GM21447 (cell line): ENCODE data around the gene GPR12.
"Not testable (repeated sequence)": the region's sequence is repeated elsewhere in the genome, so short reads cannot be mapped to it uniquely, and the experiment has no call there.

ENCODE experiments used
- ATAC-seq: cut with Tn5 transposase; IDR thresholded peaks from one replicate; pipeline ENCODE4 v1.9.1; 2021; ENCODE audit not compliant: unreplicated experiment

The GPR12 gene

DNA sequence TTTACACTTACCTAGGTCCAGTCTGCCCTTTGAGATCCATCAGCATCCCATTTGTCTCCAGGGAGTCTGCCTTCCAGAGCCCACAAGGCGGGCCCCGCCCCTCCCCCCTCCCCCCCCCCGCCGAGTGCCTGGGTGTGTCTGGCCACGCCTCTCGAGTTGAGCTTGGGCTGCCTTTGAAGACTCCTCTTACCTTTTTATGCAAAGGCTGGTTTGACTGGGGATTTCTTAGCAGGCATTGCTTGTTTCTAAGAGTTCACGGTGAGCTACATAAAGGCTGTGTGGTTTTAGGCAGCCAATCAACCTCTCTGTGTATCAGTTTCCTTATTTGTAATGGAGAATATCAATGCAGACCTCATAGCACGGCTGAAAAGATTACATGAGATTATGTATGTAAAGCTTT is 11.3 kb downstream of the GPR12 start:
- ATAC-seq: no peak

DNA sequence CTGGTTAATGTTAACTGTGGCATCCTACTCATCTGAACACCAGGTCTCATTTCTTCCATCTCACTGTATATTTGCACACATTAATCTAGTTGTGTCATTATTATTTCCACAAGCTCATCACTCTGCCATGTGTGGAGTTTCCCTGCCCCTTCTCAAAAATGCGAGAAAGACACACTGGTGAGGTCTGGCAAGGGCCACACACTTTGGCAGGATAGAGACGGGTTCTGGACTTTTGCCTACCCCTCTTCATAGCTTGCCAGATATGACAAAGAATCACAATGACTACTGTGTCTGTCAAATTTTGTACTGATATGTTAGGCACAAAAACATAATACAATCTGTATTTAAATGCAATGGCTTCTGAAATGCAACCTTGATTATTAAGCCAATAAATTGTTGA is 12.9 kb downstream of the GPR12 start:
- no peak for ATAC-seq

DNA sequence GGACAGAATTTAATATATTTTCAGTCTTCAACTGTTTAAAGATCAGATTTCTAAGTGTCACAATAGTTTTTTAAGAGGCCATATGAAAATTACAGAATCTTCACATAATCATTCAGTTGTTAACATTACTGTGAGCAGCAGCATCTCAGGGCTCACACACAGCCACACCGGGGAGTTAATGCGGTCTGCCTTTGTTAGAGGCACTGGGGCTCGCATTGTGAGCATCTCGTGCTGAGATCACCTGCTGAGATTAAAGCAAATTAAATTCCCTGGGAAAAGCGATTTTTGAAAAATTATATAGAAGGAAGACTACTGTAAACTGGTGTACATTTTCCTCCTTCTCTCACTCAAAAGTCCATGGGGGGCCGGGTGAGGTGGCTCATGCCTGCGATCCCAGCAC is 16.6 kb downstream of the GPR12 start:
- ATAC-seq: no peak

DNA sequence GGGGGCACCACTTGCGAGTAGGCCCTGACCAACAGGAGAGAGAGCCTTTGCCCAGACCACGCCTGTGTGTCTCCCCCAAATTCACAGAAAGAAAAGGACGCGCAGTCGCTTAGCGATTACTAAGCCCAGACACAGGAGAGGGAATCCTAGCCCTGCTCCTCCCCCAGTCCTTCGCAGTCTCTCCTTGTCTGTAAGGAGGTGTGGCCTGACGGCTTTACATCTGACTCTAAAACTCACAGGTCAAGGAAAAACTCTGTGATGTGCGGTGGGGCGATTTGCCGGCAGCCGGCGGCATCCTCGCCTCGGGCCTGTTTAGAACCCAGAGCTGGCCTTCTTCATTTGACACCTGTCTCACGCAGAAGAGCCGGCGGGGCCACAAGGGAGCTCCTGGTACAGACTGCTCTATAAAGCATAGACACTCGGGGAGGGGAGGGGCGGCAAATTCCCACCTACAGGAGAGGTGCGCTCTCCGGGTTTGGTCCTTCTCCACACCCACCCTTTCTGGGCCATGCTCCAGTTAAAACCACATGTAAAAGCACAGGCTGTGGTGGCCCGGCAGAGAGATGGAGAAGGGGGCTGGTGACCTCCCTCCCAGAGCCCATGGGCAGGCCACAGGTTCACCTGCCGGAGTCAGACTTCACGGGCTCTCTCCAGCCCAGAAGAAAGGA is 17.8 kb downstream of the GPR12 start:
- no peak for ATAC-seq

DNA sequence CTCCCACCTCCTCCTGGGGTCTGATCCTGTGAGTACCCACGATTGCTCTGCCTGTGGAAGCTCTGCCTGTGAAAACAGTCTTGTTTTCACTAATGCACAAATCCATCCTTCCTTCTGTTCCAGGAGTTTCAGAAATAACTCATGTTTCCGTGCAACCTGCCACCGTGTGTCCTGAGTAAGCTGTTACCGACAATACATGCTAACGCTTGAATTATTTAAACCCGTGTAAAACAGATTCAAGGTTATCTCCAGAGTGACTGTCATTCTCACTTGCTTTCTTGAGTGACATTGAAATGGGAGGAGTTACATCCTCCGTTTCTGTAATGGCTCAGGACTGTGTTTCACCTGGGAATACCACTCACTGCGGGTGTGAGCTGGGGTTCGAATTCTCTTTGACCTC is 24.9 kb downstream of the GPR12 start:
- no peak for ATAC-seq

DNA sequence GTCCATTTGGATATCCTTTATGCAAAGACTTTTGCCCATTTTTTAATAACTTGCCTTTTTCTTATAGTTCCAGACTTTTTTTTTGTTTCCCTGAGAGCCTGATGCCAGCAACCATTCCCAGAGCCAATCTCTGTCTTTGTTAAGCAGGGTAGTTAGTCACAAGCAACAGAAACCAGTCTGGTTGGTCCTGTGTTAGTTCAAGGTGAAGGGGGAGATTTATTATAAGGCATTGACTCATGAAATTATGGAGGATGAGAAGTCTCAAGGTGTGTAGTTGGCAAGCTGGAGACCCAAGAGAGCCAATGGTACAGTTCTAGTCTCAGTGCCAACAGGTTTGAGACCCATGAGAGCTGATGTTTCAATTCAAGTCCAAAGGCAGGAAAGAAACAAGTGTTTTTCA is 33.0 kb downstream of the GPR12 start:
- ATAC-seq: no peak

DNA sequence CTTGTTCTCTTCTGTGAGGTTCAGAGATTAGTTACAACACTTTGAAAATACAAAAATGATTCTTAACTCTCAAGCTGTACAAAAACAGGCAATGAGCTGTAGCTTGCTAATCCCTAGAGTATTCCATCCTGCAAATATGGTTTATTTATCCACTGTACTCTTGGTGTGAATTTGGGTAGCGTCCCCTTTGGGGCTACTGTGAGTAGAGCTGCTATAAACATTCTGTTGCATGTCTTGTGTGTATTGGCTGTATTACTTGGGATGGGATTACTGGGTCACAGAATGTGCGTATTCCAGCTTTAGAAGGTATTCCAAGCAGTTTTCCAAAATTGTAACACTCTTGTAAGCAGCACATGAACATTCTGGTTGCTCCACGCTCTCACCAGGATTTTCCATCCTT is 33.5 kb downstream of the GPR12 start:
- ATAC-seq: no peak

DNA sequence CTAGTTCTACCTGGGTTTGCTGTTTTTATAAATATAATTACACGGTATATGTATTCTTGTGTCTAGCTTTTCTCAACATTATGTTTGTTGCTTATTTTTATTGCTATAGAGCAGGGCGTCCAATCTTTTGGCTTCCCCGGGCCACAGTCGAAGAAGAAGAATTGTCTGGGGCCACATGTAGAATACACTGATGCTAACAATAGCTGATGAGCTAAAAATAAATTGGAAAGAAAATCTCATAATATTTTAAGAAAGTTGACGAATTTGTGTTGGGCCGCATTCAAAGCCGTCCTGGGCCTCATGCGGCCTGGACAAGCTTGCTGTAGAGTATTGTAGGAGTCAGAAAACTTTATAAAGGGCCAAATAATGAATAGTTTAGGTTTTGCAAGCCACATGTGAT is 33.9 kb downstream of the GPR12 start:
- no peak for ATAC-seq

DNA sequence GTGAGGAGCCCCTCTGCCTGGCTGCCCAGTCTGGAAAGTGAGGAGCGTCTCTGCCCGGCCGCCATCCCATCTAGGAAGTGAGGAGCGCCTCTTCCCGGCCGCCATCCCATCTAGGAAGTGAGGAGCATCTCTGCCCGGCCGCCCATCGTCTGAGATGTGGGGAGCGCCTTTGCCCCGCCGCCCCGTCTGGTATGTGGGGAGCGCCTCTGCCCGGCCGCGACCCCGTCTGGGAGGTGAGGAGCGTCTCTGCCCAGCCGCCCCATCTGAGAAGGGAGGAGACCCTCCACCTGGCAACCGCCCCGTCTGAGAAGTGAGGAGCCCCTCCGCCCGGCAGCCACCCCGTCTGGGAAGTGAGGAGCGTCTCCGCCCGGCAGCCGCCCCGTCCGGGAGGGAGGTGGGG is 37.0 kb downstream of the GPR12 start:
- not testable (repeated sequence) for ATAC-seq

DNA sequence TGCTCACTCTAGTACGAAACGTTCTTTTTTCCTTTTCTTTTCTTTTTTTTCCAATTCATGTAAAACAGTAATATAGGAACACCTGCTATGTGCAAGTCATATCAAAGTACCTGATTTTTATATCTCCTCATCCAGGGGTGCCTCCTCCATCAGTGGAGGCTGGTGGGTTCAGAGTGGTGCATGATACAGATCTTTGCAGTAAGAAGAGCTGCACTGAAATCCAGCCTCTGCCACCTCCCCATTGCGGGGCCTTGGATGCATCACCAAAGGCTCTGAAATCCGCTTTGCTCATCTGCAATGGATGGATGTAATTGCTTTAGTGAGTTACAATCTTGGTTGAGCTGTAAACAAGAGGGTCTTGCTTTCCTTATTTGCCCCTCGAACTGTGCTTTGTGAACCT is 38.3 kb downstream of the GPR12 start:
- ATAC-seq: no peak

DNA sequence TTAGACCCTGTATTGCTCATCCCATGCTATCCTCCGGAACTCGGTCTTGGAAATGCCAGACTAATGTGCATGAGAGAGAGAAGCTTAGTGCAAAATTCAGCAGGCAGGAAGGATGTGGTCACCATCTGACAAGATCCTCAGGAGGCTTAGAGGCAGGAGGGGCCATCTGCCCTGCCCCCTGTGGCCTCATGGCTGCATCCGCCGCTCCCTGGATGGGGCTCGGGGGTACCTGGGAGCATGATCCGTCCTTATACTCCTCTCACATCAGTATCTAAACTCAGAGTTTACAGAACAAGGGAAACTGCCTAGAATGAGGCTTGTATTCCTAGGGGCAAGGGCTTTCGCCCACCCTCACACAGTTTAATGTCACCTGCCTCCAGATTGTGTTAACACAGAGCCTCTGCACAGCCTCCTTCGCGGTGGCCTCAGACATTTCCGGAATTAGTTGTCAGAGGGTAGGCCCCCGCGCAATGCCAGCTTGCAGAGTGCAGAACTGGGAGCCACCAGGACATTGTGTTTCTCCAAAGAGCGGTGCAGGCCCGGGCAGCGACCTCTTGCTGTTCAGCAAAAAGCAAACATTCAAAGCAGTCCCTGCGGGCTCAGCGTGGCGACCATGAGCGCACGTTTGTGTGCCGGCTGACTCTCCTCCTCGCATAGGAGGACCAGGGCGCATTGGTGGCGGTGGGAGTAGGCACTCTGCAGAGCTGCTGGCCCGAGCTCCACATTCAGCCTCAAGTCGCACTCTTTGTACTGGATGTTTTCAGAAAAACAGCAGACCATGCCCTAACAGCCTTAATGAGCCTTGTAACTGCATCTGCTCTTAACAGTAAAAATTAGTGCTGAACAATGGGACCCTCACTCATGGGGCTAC is 39.1 kb downstream of the GPR12 start:
- ATAC-seq: no peak

DNA sequence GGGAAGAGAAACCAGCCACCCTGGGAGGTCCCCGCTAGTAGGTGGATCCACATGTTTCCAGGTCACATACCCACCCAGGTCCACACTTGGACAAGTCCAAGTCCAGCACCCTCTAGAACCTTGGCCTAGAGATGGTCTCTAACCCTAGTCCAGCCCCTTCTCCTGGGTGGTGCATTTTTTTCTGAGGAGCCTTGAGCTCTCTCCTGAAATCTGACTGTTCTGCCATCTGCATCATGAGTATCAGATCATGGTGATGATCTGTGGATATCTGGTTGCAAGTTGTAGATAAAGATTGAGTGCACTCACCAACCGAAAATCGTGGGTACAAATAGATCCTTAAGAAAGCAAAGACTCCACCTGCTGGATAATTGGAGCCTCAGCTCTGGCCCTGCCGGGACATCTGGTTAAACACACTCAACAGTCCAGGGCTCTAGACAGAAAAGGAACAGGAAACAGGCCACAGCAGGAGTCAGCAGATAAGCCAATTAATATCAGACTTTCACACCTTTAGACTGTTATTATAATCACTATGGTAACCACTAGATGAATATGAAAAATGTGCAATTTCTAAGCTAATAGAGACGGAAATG is 41.1 kb downstream of the GPR12 start:
- ATAC-seq: no peak

DNA sequence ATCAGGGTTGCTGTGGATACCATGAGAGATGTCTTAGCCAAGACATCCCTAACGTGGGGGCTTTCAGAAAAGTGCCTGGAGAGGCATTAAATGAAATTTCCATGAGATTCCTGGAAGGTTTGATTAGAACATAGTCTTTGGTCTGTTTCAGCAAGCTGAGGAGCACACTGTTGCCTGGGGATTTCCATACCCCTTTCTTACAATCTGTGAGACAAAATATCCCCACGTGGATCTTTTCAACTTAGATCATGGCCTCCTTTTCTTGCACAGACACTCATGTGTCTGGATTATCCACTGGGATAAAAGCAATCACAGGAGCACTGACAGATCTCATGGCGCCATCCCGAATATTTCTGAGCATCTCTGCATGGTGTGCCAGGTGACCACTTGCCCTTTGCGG is 41.7 kb downstream of the GPR12 start:
- no peak for ATAC-seq

DNA sequence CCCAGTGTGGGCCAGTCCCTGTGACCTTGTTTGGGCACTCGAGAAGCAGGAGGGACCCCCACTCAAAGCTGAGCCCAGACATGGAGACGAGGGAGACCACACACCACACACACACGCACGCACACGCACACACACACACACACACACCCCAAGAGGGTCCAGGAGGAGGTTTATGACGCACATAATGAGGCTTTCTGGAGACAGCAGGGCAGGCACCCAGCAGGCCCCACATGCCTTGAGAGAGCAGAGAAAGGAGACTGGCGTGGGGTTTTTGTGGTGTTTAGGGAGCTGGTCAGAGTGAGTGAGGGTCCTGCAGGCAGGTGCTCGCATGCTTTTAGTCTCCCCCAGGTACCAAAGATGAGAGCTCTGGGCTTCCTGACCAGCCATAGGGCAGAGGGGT is 42.4 kb downstream of the GPR12 start:
- ATAC-seq: no peak

DNA sequence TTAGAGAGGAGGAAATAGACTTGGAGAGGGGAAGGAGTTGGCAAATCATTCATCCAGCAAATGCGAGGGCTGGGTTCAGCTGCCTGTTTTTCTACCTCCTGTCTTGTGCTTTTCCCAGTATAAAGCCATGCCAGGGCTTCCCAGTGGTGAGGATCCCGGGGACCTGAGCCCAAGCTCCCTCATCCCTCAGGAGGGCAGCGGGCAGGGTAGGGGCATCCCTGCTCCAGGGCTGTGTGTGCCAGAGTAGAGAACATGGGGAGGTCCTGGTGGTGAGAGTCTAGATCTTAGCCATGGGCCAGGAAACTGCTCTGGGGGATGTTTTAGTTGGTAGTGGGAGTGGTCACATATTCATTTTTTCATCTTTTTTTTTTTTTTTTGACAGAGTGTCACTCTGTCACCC is 43.6 kb downstream of the GPR12 start:
- ATAC-seq: no peak

DNA sequence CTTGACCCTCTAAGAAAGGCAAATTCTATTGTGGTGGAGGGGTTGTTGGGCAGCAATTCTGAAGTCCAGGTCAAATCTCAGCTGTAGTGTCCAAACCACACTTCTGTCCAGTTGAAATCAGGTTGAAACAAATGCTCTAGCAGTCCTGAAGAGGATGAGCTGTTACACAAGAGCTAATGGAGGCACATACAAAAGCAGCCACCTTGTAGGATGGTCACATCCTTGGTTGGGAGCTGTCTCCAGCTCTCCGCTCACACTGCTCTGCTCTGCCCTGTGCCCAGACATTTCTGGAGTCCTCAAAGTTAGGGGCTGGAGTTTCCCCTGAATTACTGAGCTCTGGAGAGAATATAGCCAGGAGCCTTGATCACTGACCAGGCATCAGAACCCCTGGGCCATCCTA is 47.2 kb downstream of the GPR12 start:
- ATAC-seq: no peak

DNA sequence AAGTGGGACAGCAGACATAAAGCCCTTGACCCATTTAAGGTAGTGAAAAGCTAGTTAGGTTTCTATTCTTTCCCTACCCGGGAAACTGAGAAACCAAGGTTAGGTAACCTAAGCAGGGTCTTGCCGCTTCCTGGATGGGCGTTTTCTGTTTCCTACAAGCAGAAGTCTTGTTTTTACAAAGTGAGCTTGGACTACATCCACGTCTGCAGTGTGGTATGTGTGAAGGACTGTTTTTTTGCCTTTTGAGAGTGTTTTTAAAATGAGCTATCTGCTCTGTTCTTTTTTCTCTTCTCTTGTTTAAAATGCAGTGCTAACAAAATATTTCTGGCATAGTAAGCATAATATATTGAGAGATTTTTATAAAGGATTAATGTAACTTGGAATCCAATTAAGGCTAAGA is 49.4 kb downstream of the GPR12 start:
- no peak for ATAC-seq

DNA sequence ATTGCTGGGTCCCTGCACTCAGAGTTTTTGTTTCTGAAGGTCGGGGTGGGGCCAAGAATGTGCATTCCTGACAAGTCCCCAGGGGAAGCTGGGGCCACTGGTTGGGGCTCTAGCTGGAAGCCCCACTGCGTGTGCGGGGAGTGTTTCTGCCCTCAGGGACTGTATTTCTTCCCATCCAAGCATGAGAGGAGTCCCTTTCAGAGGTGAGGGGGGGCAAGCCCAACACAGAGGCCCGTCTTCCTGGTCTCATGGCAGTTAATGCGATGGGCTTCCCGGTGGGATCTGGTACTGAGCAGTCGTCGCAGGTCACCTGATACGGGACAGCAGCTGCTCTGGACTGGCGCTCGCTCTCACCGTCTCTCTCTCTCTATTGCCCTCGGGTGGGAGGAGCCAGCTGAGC is 50.4 kb downstream of the GPR12 start:
- ATAC-seq: no peak

DNA sequence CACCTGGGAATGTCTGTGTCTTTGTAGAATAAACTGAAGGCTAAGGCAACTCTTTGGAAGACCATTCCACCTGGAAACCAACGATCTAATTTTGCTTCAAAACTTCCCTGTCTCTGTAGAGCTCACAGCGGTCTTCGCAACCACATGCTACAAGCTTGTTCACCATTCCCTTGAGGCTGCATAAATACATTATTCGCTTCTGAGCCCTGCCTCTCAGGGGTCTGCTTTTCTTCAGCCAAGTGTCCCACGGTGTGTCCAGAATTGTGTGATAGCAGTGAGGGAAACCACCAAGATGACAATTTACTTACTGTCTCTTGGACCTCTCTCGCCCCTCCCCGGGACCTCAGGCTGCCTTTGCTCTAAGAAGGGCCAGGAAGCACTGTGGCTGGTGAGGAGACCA is 51.1 kb downstream of the GPR12 start:
- ATAC-seq: no peak

DNA sequence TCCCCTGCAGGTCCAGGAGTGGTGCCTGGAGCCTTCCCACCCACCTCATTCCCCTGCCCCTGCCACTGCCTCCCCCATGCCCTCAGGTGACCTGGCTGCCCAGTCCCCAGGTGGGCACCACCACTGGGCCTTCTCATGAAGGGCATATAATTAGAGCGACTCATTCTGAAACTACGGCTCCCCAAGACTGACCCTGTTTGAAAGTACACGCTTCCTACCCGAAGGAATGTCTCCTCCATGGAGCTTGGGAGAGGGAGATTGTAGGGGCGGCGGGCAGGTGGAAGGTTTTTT is 52.6 kb downstream of the GPR12 start:
- ATAC-seq: no peak

DNA sequence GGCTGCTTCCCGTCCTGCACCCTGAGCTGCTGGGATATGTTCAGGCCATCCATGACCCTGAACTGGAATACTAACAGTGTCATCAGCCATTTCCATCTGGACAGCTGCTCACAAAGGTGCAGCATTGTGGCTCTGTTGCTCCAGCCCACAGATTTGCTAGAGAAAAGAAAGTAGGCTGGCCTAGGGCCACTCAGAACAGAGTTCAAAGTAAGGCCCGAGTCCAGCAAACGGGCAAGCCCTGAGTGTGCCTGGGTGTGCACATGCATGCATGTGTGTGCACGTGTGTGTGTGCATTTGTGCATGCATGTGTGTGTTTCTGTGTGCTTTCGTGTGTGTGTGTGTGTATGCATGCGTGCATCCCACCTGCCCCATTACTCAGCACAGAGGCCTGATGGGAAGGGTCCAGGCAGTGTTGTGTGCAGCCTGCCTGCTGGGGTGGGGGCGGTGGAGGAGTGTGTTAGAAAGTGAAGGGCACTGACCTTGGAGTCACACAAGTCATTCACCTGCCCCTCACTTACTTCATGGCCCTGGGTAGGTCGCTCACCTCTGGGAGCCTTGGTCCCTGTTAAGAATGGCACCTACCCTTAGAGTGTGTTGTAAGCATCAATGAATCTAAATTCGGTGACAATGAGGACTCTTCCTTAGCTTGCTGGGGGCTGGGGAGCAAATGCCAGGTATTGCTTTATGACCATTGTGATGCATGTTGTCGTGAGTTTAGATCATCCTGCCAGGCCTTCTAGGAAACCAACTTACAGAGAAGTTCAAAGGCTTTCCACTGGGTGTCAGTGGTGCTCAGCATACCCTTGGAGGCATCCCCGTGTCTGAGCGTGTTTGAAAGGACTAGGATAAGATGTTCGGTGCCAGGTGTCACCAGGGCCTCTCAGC is 53.2 kb downstream of the GPR12 start:
- ATAC-seq: no peak

DNA sequence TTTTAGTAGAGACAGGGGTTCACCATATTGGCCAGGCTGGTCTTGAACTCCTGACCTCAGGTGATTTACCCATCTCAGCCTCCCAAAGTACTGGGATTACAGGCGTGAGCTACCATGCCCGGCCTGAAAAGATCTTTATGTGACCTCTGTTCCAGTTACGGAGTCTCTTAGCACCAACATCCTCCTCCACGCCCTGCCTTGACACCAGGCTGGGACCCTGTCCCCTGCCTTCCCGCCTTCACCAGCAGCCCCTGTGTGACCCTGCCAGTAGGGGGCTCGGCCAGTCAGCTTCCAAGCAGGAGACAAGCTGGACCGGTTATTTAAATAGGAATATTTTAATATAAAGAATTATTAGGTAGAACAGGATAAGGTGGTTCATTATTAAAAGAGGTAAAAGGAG is 54.2 kb downstream of the GPR12 start:
- no peak for ATAC-seq
